GM04503 (cell line): Measurements from ENCODE around the gene BOC.

Experiments
- DNase-seq: peaks from one replicate; pipeline ENCODE4 v3.0.0-alpha.2; 2012; ENCODE audit warnings: low read depth

The BOC gene

DNA sequence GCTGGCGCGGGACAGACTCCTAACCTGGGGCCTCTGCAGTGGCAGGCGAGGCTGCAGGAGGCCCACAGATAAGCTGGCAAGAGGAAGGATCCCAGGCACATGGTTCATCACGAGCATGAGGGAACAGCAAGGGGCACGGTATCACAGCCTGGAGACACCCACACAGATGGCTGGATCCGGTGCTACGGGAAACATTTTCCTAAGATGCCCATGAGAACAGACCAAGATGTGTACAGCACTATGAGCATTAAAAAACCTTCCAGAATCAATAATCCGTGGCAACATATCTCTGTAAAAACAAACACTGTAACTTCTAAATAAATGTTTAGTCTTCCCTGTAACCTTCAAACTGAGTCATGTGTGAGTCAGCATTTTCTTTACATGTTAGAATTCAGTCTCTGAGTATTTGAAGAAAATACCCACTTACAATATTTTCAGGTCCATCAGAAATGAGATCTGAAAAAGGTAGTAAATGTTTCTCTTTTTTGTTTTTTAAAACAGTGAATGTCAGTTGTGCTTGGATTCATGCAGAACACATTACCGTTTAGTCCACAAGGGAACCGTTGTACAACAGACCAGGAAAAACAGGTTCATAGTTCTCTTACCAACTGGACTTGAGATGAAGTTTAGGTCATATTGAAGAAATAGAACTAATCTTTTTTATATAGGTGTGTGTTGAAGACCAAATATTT is 75.9 kb downstream of the BOC start:
- peak; percentile 59 for DNase-seq

DNA sequence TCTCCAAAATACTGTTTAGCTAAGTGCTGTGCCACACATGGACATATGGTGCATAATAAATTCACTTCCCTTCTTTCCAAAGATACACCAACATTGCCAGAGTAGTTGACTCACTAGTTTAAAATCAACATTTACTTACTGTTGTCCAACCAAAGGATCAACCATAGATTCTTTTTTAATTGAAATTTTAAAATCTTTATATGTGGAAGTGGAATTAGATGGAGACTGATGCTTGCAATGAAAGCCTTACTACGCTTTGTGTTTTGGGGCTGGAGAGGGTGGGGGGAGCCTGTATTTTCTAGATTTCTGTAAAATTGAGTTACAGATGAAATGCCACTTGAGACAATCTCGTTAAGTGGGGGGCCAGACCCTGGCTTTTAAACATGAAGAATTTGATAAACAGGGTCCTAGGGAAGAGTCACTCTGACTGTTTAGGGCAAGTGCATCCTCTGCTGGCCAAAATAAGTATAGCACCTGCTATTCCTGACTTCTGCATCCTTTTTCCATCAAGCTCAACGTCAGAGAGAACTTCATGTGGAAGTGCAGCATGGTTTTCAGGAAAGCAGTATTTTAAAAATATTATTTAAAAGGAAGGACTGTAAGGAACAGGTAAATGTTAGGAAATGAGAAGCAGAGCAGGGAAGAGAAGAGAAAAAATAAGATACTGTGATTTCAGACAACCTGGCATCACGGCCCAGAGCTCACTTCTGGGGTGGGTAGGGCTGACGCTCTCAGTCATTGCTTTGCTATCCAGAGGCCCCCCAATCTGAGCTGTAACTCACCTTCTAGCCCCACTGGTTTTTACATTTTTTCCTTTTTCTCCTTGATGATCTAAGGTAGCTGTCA is 76.7 kb downstream of the BOC start:
- no peak for DNase-seq

DNA sequence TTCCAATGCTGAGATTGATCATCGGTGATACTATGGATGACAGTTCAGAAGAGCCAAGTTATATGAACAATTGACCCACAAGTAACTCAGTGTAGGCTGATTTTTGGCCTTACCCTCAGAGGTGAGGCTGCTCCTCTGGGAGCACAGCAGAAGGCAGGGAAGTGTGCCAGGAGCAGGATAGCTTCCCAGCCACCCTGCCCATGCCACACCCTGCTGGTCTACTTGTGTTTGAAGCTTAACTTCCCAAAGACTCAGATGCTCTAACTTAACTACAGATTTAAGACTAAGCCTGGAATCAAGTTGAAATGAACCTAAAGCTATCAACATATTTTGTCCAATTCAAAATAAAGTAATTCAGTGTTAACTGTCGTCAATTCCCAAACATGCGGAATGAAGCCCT is 77.5 kb downstream of the BOC start:
- DNase-seq = no peak

DNA sequence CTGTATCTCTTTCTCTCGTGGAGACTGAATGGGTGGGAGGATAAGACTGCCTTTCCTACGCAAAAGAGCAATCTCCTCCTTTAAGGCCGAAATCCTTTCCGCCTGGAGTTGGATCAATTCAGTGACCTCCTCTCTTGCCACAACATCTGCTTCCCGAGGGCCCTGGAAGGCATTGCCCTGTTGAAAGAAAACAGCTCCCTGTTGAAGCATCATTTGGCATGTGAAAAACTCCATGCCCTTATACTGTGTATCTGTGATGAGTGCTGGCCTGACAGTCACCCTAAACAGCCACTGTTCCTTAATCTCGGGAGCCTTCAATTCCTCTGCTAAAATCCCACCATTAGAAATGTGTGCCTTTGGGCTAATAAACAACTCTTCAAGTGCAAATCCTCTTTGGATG is 80.2 kb downstream of the BOC start:
- DNase-seq = no peak

DNA sequence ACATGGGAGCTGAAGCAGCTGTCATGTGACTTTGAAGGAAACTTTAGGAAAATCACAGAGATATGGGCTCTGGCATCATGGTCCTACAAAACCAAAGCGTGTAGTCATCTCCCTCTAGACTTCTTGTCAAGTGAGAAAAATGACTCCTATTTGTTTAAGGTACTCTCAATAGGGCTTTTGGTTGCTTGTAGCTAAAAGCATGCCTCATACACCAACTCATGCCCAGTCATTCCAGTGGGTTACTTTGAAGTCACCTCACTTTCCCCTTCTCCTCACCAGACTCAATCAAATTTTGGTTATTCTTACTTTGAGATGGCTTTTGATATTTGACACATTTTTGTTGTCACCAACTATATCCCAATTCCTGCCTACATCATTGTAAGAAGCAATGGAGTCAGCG is 81.6 kb downstream of the BOC start:
- DNase-seq = no peak

DNA sequence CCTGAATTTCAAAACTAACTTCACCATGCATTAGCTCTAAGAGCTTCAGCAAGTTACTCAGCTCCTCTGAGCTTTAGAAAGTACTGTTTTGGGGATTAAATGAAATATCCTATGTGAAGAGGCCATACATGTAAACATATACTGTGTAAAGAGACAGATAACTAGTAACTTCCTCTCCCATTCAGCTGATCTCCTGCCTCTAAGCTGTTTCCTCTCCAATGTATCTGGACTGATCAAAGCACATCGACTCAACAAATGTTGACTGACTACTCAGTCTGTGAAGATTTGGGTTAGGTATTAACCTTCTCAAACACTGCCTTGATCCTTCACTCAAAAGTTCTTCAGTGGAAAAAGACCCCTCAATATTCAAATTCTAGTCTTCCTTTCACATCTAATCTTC is 82.0 kb downstream of the BOC start:
- DNase-seq = no peak

DNA sequence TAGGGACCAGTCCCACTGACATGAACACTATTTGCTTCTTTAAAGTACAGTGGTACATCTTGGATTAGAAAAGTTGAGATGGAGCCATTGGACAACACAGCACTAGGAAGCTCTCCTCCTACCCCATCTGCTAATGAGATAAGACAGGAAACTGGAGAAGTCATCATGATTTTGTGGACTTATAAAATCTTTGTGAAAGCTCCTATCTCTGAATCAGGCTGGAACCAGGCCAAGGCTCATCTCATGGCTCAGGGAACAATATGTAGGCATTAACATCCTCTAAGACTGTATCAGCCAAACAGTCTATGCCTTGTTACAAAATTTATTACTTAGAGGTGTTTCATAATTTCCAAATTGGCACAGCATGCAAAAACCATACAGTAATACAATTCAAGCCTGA is 84.1 kb downstream of the BOC start:
- DNase-seq = no peak

DNA sequence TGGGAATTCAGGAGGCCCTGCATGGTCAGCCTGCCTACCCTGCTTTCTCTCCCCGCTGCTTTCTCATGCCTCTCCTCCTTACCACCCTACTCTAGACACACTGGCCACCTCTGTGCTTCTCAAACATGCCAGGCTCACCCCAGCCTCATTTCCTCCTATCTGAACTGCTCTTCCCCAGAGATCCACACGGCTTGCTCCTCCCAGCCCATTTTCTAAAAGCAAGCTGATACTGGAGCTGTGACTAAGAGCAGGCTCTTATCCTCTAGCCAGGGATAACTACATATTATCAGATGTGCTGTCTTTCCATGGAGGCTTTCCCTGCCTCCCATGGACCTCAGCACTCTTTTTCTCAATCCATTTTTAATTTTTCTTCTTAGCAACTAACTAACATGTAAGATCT is 85.9 kb downstream of the BOC start:
- DNase-seq = no peak

DNA sequence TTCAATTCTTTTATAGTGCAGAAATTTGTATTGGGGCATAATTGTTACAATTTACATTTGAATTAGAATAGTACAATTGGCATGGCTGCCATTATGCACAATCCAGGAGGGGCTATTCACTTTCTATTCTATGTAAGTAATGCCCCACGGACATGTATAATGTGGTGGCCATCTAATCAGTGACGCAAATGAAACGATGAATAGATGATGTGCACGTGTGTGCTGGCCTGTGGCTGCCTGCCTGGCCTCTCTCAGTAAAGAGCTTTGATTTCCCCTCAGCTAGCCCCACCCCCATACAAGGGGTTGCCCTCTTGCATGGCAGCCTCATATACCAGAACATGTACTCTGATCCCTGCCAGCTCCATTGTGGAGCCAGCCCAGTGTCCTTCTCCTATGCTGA is 86.5 kb downstream of the BOC start:
- no peak for DNase-seq

DNA sequence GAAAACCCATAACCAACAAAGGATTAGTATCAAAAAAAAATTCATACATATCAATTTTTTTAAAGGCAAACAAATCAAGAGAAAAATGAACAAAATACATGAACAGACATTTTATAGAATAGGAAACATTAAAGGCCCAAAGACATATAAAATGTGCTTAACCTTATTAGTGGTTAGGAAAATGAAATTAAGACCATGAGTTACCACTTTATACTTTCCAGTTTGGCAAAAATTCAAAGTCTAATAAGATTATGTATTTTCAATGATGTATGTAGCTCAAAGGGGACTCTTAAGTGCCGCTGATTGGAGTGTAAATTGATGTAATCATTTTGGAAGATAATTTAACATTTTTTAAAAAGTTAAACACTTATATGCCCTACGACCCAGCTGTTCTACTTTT is 89.2 kb downstream of the BOC start:
- no peak for DNase-seq

DNA sequence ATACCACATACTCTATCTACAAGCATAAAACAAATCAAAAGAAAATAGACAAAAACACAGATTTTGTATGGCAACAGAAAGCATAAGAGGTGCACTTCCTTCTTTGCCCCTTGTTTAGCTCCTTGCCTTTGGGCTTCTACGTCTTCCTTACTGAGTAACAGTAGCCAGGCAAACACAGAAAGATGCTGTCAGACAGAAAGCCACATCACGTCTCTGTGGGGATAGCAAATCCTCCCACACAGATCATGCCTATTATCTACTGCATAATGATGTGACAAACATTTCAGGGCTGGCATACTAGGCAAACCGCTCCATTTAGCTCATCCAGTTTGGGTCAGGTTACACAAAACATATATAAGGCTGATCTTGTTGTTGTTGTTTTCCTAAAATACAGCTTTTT is 92.7 kb downstream of the BOC start:
- DNase-seq = no peak

DNA sequence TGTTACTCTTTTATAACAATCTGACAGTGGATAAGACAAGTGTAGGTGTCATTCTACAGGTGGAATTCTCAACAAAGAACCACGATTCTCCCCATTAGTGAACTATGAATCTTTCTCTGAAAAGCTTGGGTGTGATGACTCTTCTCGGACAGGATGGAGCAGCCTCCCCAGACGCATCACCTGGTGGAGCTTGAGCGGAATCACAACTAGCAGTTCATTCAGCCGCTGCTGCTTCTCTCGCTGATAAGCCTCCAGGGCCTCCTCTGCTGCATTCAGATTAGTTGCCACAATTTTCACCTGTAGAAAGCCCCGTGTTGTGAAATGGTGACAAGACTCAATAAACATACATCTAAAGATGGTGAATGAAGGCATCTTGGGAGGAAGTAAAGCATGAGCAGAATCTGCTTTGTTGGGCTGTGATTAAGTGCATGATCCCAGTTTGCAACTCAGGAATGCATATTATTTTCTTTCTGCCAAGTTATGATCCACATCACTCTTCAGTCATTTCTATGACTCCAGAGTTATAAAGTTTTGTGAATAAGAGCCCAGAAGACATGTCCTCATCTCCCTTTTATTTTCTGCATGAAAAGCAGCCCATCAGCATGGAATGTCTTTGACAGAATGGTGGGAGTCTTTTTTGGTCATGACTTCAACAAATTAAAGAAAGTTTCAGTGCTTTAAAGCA is 93.6 kb downstream of the BOC start:
- peak; percentile 11 for DNase-seq

DNA sequence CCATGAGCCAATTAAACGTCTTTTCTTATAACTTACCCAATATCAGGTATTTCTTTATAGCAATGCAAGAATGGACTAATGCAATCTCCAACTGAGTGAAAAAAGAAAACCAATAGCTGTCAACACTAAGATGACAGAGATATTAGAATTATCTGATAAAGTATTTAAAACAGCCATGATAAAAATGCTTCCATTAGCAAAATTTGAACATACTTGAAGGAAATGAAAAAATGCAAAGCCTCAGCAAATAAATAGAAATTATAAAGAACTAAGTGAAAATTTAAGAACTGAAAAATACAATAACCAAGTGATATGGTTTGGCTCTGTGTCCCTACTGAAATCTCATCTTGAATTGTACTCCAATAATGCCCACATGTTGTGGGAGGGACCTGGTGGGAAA is 99.6 kb downstream of the BOC start:
- DNase-seq = no peak

DNA sequence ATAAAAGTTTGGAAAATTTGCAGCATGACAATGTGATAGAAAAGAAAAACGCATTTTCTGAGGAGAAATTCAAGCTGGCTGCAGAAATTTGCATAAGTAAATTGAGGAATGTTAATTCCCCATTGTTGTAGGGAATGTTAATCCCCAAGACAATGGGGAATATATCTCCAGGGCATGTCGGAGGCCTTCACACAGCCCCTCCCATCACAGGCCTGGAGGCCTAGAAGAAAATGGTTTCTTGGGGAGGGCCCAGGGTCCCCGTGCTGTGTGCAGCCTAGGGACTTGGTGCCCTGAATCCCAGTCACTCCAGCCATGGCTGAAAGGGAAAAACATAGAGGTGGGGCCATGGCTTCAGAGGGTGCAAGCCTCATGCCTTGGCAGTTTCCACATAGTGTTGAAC is 101.1 kb downstream of the BOC start:
- DNase-seq = no peak

DNA sequence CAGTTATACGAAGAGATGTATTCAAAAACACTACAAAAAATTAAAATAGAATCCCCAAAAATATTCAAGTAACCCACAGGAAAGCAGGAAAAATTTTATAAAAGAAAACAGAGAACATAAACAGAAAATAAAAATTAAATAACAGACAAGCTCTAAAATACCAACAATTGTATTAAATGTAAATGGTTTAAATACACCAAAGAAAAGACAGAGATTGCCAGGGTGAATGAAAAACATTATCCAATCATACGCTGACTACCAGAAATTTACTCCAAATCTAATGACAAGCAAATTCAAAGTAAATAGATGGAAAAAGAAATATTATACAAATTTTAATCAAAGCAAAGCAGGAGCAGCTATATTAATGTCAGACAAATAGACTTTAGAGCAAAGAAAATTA is 103.6 kb downstream of the BOC start:
- no peak for DNase-seq

DNA sequence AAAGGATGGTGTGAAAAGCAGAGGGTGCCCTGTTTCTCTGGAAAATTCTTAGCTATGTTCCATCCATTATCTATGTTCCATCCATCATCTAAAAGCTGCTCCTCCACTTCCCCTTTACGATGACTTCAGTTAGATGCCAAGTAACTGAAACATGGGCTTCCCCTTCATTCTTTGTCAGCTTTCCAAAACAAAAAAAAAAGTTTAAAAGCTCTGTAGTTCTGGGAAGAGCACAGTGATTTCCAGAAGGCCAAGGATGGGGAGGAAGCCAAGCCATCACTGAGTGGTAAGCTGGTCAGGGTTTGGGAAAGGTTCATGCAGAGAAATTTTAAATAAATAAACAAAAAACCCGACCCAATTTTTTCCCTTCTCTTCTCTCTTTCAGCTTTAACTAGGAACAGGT is 118.4 kb downstream of the BOC start:
- DNase-seq = no peak

DNA sequence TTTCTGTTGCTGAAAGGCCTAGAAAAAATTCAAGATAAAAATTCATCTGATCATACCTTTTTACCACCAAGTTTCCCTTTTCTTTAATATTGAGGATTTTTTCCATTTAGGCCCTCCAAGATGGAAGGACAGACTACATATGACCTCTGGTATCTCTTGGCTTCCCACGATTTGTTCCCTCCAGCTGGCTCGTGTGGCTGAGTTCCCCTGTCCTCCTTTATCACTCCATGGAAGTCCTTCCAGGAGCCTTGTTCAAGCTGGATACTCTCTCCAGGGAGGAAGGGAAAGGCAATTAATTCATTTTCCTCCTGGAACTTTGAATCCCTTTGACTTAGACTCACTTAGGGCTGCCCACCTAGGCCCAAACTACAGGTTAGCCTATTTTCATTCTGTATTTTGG is 119.4 kb downstream of the BOC start:
- no peak for DNase-seq

DNA sequence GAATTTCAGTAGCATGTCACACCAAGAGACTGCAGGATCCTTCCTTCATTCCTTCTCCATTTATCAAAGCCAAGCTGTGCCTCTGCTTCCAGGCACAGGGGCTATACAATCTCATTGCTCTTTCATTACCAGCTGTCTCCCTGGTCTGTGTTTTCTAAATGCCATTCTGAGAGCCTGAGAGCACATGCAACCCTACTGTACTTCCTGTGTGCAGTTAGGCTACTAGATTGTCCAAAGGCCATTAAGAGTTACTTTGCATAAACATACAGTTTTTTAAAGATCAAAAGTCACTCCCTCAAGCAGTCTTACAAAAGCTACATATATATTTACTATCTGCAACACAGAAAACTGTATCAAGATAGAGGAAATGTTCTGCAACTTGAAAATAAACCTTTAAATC is 119.8 kb downstream of the BOC start:
- DNase-seq = no peak
